SKM-1 treated with dmso at 0.1 percent for 144 hours (cell line): Measurements from ENCODE around the gene GOSR2.

ENCODE experiments used
- DNase-seq: peaks from one replicate; lab custom pipeline; 2025; ENCODE audit not compliant: unreplicated experiment; lab: John Stamatoyannopoulos, UW

GOSR2 gene

GRCh38 chr17:46922804-46923635, at the start of gene GOSR2:
GOSR2 (plus strand) TSS chr17:46923160; CDS start chr17:46923193, 33 bp downstream.
- peak; percentile 98 for DNase-seq

GRCh38 chr17:46873941-46874645, 48.9 kb upstream of the GOSR2 start:
- DNase-seq: no peak

GRCh38 chr17:46874906-46875305, 48.1 kb upstream of the GOSR2 start:
- DNase-seq: no peak

- no peak for DNase-seq
Observed at GRCh38 chr17:46875849-46876352, 47.1 kb upstream of the GOSR2 start.

- no peak for DNase-seq
Observed at GRCh38 chr17:46876353-46876887, 46.5 kb upstream of the GOSR2 start.

GRCh38 chr17:46876926-46877325, 46.0 kb upstream of the GOSR2 start:
- DNase-seq: no peak

GRCh38 chr17:46877466-46877865, 45.5 kb upstream of the GOSR2 start:
- DNase-seq: no peak

- no peak for DNase-seq
Observed at GRCh38 chr17:46878055-46878454, 44.9 kb upstream of the GOSR2 start.

- no peak for DNase-seq
Observed at GRCh38 chr17:46879101-46879500, 43.9 kb upstream of the GOSR2 start.

GRCh38 chr17:46881015-46881414, 41.9 kb upstream of the GOSR2 start:
- no peak for DNase-seq

- no peak for DNase-seq
Observed at GRCh38 chr17:46882666-46883065, 40.3 kb upstream of the GOSR2 start.

- DNase-seq: no peak
Observed at GRCh38 chr17:46883871-46884520, 39.0 kb upstream of the GOSR2 start.

- no peak for DNase-seq
Observed at GRCh38 chr17:46884552-46884951, 38.4 kb upstream of the GOSR2 start.

GRCh38 chr17:46885415-46886309, 37.3 kb upstream of the GOSR2 start:
- DNase-seq: no peak

- DNase-seq: no peak
Observed at GRCh38 chr17:46886310-46886663, 36.7 kb upstream of the GOSR2 start.

GRCh38 chr17:46887717-46888116, 35.2 kb upstream of the GOSR2 start:
- no peak for DNase-seq

- DNase-seq: no peak
Observed at GRCh38 chr17:46888727-46889126, 34.2 kb upstream of the GOSR2 start.

GRCh38 chr17:46889519-46889918, 33.4 kb upstream of the GOSR2 start:
- DNase-seq: no peak

GRCh38 chr17:46889992-46890564, 32.9 kb upstream of the GOSR2 start:
- no peak for DNase-seq

- DNase-seq: no peak
Observed at GRCh38 chr17:46890638-46891037, 32.3 kb upstream of the GOSR2 start.
